BJ (cell line): ENCODE data around the gene GALNT3. TPM values are rescaled to one million over a fixed set of nuclear protein-coding genes. Genes with fewer than 3 reads are reported as not detected.

ENCODE experiments used
- CTCF ChIA-PET: fragments of 350-600 bp; formaldehyde crosslinking; extraction: SDS; loops from one replicate; lab custom pipeline; 2021; ENCODE audit warnings: antibody characterized with exemption, inconsistent platforms; lab: Yijun Ruan, JAX
- POLR2A ChIA-PET: fragments of 300-600 bp; sonication (Branson Sonifier 250); formaldehyde crosslinking; extraction: SDS; loops from one replicate; lab custom pipeline; 2021; ENCODE audit warnings: antibody characterized with exemption; lab: Charles Lee
- DNase-seq: peaks from one replicate; pipeline ENCODE4 v3.0.0-alpha.2; 2011; ENCODE audit warnings: low read depth
- H3K27me3 ChIP-seq: 2 replicates; pipeline ENCODE4 v1.6.0; 2011; ENCODE audit warnings: low read length; ENCODE audit not compliant: control insufficient read depth, insufficient read depth
- H3K36me3 ChIP-seq: 2 replicates; pipeline ENCODE4 v1.5.1; 2011; ENCODE audit warnings: low read length; ENCODE audit not compliant: control insufficient read depth, insufficient read depth
- H3K4me3 ChIP-seq: 2 replicates; pipeline ENCODE4 v1.5.1; 2011; ENCODE audit warnings: low read depth, mild to moderate bottlenecking, control low read depth, low read length
- polyA minus RNA-seq: library from RNA; depleted of rRNA, polyadenylated mRNA; stranded (reverse); fragments of >200 nt; gene quantifications from 2 replicates; pipeline ENCODE4 v1.2.3, GENCODE V29; 2011; rRNA and poly(A)+ RNA removed
- polyA plus RNA-seq: library from polyadenylated mRNA; depleted of rRNA; stranded (reverse); fragments of >200 nt; gene quantifications from 2 replicates; pipeline ENCODE4 v1.2.3, GENCODE V29; 2011; rRNA removed
- TF ChIP-seq, protein P1 (sequence below): IDR thresholded peaks from 2 replicates; pipeline ENCODE4 v1.5.1; 2011; ENCODE audit warnings: low read depth, mild to moderate bottlenecking, control low read depth, inconsistent platforms, low read length, moderate library complexity; ENCODE audit not compliant: insufficient read depth

GALNT3 gene
- 2.4 and 5.4 TPM in 2 replicates for polyA plus RNA-seq
- 3.3 and 5.0 TPM in 2 replicates for polyA minus RNA-seq

DNA sequence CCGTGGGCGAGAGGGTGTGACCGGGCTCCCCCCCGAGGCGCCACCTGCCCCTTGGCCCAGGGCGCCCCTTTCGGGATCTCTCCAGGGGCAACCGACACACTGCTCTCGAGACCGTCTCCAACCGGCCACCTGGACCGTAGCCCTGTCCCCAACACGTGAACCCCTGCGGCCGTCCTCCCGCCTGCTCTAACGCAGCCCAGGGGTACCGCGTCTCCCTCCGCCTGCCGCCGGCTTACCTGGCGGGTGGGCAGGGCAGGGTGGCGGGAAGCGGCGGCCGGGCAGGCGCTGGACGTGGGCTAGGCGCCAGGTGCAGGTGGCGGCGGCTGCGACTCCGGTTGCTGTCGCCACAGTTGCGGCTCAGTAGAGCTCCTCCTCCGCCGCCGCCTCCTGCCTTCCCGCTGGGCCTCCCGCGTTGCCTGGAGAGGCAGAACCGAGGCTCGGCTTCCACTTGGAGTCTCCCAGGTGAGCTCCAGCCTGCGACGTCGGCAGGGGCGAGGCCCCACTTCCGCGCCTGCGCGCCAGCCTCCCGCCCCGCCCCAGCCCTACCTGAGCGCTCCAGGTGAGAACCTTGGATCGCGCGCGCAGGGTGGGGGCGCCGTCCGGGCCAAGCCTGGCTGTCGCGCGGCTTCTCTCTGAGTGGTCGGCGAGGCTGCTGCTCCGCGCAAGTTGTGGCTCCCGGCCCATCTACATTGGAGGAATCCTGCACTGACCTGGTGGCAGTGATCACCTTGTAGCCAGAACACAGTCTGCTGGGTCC, at the start of gene GALNT3:
Gene GALNT3 (minus strand): TSS at position 469 of the 757 bp plus-strand sequence. CDS start 23,547 bp downstream, outside the sequence.
- ChIA-PET POLR2A (interaction anchor here (0.6 kb wide), 2 partner anchors 16 to 105 kb away, joined by 4 read pairs; no protein-coding TSS in a partner anchor), CTCF (interaction anchor here (1.3 kb wide), 1 partner anchor 19 kb away, joined by 3 read pairs; no protein-coding TSS in a partner anchor)
- DNase-seq, result no peak
- TF ChIP-seq, protein P1, sequence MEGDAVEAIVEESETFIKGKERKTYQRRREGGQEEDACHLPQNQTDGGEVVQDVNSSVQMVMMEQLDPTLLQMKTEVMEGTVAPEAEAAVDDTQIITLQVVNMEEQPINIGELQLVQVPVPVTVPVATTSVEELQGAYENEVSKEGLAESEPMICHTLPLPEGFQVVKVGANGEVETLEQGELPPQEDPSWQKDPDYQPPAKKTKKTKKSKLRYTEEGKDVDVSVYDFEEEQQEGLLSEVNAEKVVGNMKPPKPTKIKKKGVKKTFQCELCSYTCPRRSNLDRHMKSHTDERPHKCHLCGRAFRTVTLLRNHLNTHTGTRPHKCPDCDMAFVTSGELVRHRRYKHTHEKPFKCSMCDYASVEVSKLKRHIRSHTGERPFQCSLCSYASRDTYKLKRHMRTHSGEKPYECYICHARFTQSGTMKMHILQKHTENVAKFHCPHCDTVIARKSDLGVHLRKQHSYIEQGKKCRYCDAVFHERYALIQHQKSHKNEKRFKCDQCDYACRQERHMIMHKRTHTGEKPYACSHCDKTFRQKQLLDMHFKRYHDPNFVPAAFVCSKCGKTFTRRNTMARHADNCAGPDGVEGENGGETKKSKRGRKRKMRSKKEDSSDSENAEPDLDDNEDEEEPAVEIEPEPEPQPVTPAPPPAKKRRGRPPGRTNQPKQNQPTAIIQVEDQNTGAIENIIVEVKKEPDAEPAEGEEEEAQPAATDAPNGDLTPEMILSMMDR, result no peak
- peak within 1 kb of the TSS; percentile 74 for H3K4me3 ChIP-seq
- H3K27me3 ChIP-seq, result no peaks in the 10 kb centered on the region
- no peaks in the 10 kb centered on the region for H3K36me3 ChIP-seq

DNA sequence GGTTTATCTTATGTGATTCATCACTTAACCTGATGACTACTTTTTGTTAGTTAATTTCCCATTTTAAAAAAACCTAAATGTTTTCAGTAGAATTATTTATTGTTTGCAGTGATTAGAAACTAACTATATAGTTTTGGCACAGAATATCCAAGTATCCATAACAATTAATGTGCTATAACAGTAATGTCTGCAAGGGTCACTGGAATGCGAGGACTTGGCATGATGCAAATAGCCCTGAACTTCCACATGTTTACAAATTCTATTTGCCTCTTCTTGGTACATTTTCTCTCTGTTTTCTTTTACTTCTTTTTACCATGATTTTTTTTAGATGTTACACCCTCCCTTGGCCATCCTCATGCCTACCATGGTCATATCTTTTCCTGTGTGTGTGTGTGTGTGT, 49.3 kb upstream of the GALNT3 start:
- H3K4me3 ChIP-seq, result no peak overlapping the region
- TF ChIP-seq, protein P1, result no peak
- no peaks in the 10 kb centered on the region for H3K27me3 ChIP-seq
- ChIA-PET POLR2A (no interaction called here), CTCF (interaction anchor here (1.0 kb wide), 1 partner anchor 14 kb away, joined by 3 read pairs; no protein-coding TSS in a partner anchor)
- DNase-seq, result no peak
- no peaks in the 10 kb centered on the region for H3K36me3 ChIP-seq

DNA sequence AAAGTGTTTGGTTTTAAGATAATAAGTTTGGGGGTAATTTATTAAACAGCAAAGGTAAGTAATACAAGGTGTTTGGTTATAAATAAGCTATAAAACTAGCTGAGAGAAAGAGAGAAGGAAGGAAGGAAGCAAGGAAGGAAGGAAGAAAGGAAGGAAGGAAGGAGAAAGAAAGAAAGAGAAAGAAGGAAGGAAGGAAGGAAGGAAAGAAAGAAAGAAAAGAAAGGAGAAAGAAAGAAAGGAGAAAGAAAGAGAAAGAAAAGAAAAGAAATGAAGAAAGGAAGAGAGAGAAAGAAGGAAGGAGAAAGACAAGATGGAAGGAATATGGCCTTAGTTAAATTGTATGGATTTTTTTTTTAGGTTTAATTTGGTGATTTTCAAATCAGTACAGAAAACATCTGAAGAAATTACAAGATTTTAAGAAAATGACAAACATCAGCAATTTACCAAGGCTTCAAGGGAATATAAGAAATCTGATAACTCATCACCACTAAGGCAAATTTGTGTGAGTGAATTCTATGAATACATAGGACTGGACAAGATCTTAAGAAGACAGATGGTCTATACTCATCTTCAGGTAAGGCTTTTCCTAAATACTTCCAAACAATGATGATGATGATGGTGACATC, 46.4 kb upstream of the GALNT3 start:
- CTCF ChIA-PET, result interaction anchor here (0.7 kb wide), 1 partner anchor 176 kb away, joined by 3 read pairs; no protein-coding TSS in a partner anchor

DNA sequence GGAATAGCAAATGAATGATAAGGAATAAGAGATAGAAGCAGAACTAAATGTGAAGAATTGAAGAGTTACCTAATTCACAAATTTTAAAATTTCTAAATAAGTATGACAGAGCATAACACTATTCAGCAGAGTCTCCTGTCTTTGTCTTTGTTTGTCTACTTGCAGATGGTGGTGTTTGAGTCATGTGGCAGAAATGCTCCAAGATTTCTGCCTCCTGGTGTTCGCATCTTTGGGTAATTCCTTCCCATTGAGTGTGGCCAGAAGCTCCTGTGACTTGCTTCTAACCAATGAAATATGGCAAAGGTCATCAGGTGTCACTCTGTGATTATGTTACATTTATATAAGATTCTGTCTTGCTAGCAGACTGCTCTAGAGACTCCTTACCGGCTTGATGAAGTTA, 45.6 kb upstream of the GALNT3 start:
- TF ChIP-seq, protein P1, result no peak
- ChIA-PET POLR2A (no interaction called here), CTCF (no interaction called here)
- H3K4me3 ChIP-seq, result no peak overlapping the region
- no peak for DNase-seq
- H3K27me3 ChIP-seq, result no peaks in the 10 kb centered on the region
- H3K36me3 ChIP-seq, result no peaks in the 10 kb centered on the region

More for the DNA sequence above, 46.4 kb upstream of the GALNT3 start:
- TF ChIP-seq, protein P1, result no peak
- Histone ChIP-seq H3K27me3 (no peaks in the 10 kb centered on the region), H3K36me3 (no peaks in the 10 kb centered on the region), H3K4me3 (no peak overlapping the region)
- POLR2A ChIA-PET, result no interaction called here
- no peak for DNase-seq

DNA sequence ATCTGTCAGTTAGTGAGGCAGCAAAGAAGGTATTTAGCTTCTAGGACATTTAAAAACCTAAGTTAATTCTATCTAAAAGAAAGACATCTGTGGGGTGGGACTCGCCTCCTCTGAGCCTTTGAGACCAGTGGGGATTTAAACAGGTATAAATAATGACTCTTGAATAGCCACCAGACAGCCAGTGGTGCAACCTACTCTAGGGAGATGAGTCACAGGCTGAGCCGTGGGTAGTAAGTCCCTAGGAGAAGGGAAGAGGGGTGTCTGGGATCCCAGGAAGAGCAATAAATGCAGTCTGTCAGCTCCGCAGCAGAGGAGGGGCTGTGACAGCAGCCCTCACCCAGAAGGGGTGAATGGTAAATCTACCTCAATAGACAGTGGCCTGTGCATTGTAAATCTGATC, 43.1 kb upstream of the GALNT3 start:
- no peak for DNase-seq
- CTCF ChIA-PET, result interaction anchor here (0.8 kb wide), 1 partner anchor 136 kb away, joined by 3 read pairs; no protein-coding TSS in a partner anchor
- TF ChIP-seq, protein P1, result no peak
- POLR2A ChIA-PET, result no interaction called here
- Histone ChIP-seq H3K36me3 (no peaks in the 10 kb centered on the region), H3K27me3 (no peaks in the 10 kb centered on the region), H3K4me3 (no peak overlapping the region)
